Measurements from ENCODE around the gene MAPRE2. TPM values are rescaled to one million over a fixed set of nuclear protein-coding genes. Genes with fewer than 3 reads are reported as not detected.
A peak's percentile ranks its signal among the peaks of the same experiment; 100 is the strongest.

MAPRE2 gene
- total and polyA plus RNA-seq, 4 donors: 12.5 to 57.8 (median 19.8) TPM

GRCh38 chr18:35045121-35045520 is 3.9 kb downstream of the MAPRE2 start:
- Histone ChIP-seq H3K4me1 (ENCODE audit: control insufficient read depth in 5 of 5, insufficient read depth in 5 of 5, low read length in 5 of 5) (peaks cover 6 to 58% (median 27%) of the 10 kb centered on the region in 5 donors), H3K4me3 (no peak overlapping the region), H3K9me3 (ENCODE audit: control insufficient read depth in 4 of 4, insufficient read depth in 3 of 4, low read length in 3 of 4) (no peaks in the 10 kb centered on the region), H3K27me3 (ENCODE audit: control insufficient read depth in 3 of 3, insufficient read depth in 3 of 3, low read length in 2 of 3) (no peaks in the 10 kb centered on the region), H3K27ac (ENCODE audit: low read depth in 1 of 2, low read length in 1 of 2) (peak overlapping the region in 1 of 2 donors; percentile 16), H3K36me3 (ENCODE audit: control insufficient read depth in 4 of 4, insufficient read depth in 4 of 4, low read length in 4 of 4) (peaks cover 0 to 3% (median 0%) of the 10 kb centered on the region in 4 donors), H3K9ac (ENCODE audit: insufficient read depth in 1 of 2, low read length in 2 of 2) (no peak overlapping the region)
- no peak for TF ChIP-seq CTCF (IDR thresholded peaks at IDR 0.05; ENCODE audit: control extremely low read depth, extremely low read depth)
- DNase-seq (peak; percentile 46 to 92 (median 88)), ATAC-seq (ENCODE audit: insufficient read depth, low FRiP score) (no peak)
- WGBS, 2 donors: 38 to 41% methylated on average over 4 of the region's 4 CpGs

GRCh38 chr18:35045806-35046205 is 4.6 kb downstream of the MAPRE2 start:
- Histone ChIP-seq H3K9ac (ENCODE audit: insufficient read depth in 1 of 2, low read length in 2 of 2) (peak overlapping the region in 1 of 2 donors; percentile 62), H3K4me3 (no peak overlapping the region), H3K27me3 (ENCODE audit: control insufficient read depth in 3 of 3, insufficient read depth in 3 of 3, low read length in 2 of 3) (no peaks in the 10 kb centered on the region), H3K4me1 (ENCODE audit: control insufficient read depth in 5 of 5, insufficient read depth in 5 of 5, low read length in 5 of 5) (peaks cover 8 to 61% (median 32%) of the 10 kb centered on the region in 5 donors), H3K27ac (ENCODE audit: low read depth in 1 of 2, low read length in 1 of 2) (no peak overlapping the region), H3K9me3 (ENCODE audit: control insufficient read depth in 4 of 4, insufficient read depth in 3 of 4, low read length in 3 of 4) (no peaks in the 10 kb centered on the region), H3K36me3 (ENCODE audit: control insufficient read depth in 4 of 4, insufficient read depth in 4 of 4, low read length in 4 of 4) (peaks cover 0 to 3% (median 0%) of the 10 kb centered on the region in 4 donors)
- no peak for DNase-seq
- 44 to 66% methylated on average over 2 of the region's 2 CpGs for WGBS, 2 donors
- no peak for ATAC-seq (ENCODE audit: insufficient read depth, low FRiP score)
- no peak for TF ChIP-seq CTCF (IDR thresholded peaks at IDR 0.05; ENCODE audit: control extremely low read depth, extremely low read depth)

- DNase-seq (no peak), ATAC-seq (ENCODE audit: insufficient read depth, low FRiP score) (no peak)
- no peaks in the 10 kb centered on the region for H3K9me3 ChIP-seq (ENCODE audit: control insufficient read depth in 4 of 4, insufficient read depth in 3 of 4, low read length in 3 of 4)
- no peaks in the 10 kb centered on the region for H3K27me3 ChIP-seq (ENCODE audit: control insufficient read depth in 3 of 3, insufficient read depth in 3 of 3, low read length in 2 of 3)
- WGBS, 2 donors: 97% methylated on average over 4 of the region's 4 CpGs
- H3K27ac ChIP-seq (ENCODE audit: low read depth in 1 of 2, low read length in 1 of 2): no peak overlapping the region
- no peak overlapping the region for H3K4me3 ChIP-seq
- no peak overlapping the region for H3K9ac ChIP-seq (ENCODE audit: insufficient read depth in 1 of 2, low read length in 2 of 2)
- TF ChIP-seq CTCF (IDR thresholded peaks at IDR 0.05; ENCODE audit: control extremely low read depth, extremely low read depth): no peak
- no peaks in the 10 kb centered on the region for H3K36me3 ChIP-seq (ENCODE audit: control insufficient read depth in 4 of 4, insufficient read depth in 4 of 4, low read length in 4 of 4)
- peaks cover 10 to 57% (median 32%) of the 10 kb centered on the region in 5 donors for H3K4me1 ChIP-seq (ENCODE audit: control insufficient read depth in 5 of 5, insufficient read depth in 5 of 5, low read length in 5 of 5)
These were observed 6.6 kb downstream of the MAPRE2 start for GRCh38 chr18:35047697-35048292.
